NT2/D1 (cell line): Measurements from ENCODE around the gene ZNF768.

Source experiments
- SUZ12 ChIP-seq: IDR thresholded peaks from 2 replicates; pipeline ENCODE4 v1.6.1; 2011; ENCODE audit not compliant: insufficient read length, insufficient read depth; ENCODE audit errors: extremely low read depth
- YY1 ChIP-seq: IDR thresholded peaks from 2 replicates; pipeline ENCODE4 v1.6.1; 2011; ENCODE audit not compliant: insufficient read length, insufficient read depth
- ZNF274 ChIP-seq: IDR thresholded peaks from 2 replicates; pipeline ENCODE4 v1.6.1; 2011; ENCODE audit warnings: mild to moderate bottlenecking, low read depth, low read length

- no peak for TF ChIP-seq SUZ12
- TF ChIP-seq YY1 = no peak
- no peak for TF ChIP-seq ZNF274
These were observed 42.9 kb upstream of the ZNF768 start for GRCh38 chr16:30569281-30569680.
